IgD-negative memory B cell (primary cell): ENCODE results near the gene HS1BP3. TPM values are rescaled to one million over a fixed set of nuclear protein-coding genes. Genes with fewer than 3 reads are reported as not detected.

Source experiments
- H3K27ac Mint-ChIP-seq, 3 donors: one replicate each; pipeline ENCODE4 v1.8.0; 2020 to 2022; ENCODE audit warnings: mild to moderate bottlenecking in 3 of 3, mixed read lengths in 3 of 3, moderate library complexity in 1 of 3
- H3K27me3 Mint-ChIP-seq: one replicate; pipeline ENCODE4 v1.8.0; 2021; ENCODE audit warnings: mixed read lengths
- H3K36me3 Mint-ChIP-seq: one replicate; pipeline ENCODE4 v1.8.0; 2020; ENCODE audit warnings: mild to moderate bottlenecking, mixed read lengths
- H3K4me1 Mint-ChIP-seq, 3 donors: one replicate each; pipeline ENCODE4 v1.8.0; 2020 to 2022; ENCODE audit warnings: mixed read lengths in 3 of 3, mild to moderate bottlenecking in 1 of 3
- H3K4me3 Mint-ChIP-seq, 4 donors: one replicate each; pipeline ENCODE4 v1.8.0; 2020 to 2022; ENCODE audit warnings: mild to moderate bottlenecking in 4 of 4, mixed read lengths in 4 of 4, moderate library complexity in 3 of 4
- H3K9me3 Mint-ChIP-seq, 3 donors: one replicate each; pipeline ENCODE4 v1.8.0; 2020 to 2021; ENCODE audit warnings: mixed read lengths in 3 of 3, mild to moderate bottlenecking in 1 of 3
- polyA plus RNA-seq: library from polyadenylated mRNA; unstranded; fragments of 300-500 nt; fragmentation: Illumina TruSeq; gene quantifications from one replicate; pipeline ENCODE4 v1.2.3, GENCODE V29; 2021

The HS1BP3 gene
- polyA plus RNA-seq, 1 donor from 2014 or later: 27.3 TPM

DNA sequence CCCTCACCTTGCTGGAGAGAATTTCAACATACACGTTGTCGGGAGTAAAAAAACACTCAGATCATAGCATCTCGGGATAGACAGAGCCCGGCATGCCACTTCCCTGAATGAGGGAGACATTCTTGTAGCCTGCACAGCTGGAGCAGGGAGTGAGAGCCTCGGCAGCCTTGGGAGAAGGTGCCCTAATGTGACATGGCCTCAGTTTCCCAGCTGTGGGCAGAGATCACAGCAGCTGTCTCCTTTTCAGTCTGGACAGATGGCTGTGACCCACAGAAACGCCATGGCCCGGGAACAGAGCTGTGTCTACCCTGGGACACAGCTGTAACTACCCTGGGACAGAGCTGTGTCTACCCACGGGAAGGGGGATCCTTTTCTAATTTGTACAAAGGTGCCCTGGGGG, 55.9 kb downstream of the HS1BP3 start:
- Mint-ChIP-seq H3K27me3 (peaks cover 18% of the 10 kb centered on the region), H3K36me3 (no peaks in the 10 kb centered on the region), H3K27ac (no peak overlapping the region), H3K4me1 (peaks cover 19 to 34% (median 24%) of the 10 kb centered on the region in 3 donors), H3K4me3 (peak overlapping the region; percentile 27 to 89 (median 74)), H3K9me3 (no peaks in the 10 kb centered on the region)

- Mint-ChIP-seq H3K27ac (no peak overlapping the region), H3K9me3 (no peaks in the 10 kb centered on the region), H3K27me3 (peaks cover 18% of the 10 kb centered on the region), H3K4me3 (peak overlapping the region in 1 of 4 donors; percentile 84), H3K4me1 (peaks cover 19 to 34% (median 24%) of the 10 kb centered on the region in 3 donors), H3K36me3 (no peaks in the 10 kb centered on the region)
Observed at GRCh38 chr2:20594048-20594750, 56.7 kb downstream of the HS1BP3 start.

- Mint-ChIP-seq H3K4me3 (peak overlapping the region in 2 of 4 donors; percentile 70), H3K36me3 (no peaks in the 10 kb centered on the region), H3K9me3 (no peaks in the 10 kb centered on the region), H3K4me1 (peaks cover 19 to 34% (median 24%) of the 10 kb centered on the region in 3 donors), H3K27me3 (peaks cover 18% of the 10 kb centered on the region), H3K27ac (no peak overlapping the region)
Observed at GRCh38 chr2:20593072-20594034, 57.5 kb downstream of the HS1BP3 start.

DNA sequence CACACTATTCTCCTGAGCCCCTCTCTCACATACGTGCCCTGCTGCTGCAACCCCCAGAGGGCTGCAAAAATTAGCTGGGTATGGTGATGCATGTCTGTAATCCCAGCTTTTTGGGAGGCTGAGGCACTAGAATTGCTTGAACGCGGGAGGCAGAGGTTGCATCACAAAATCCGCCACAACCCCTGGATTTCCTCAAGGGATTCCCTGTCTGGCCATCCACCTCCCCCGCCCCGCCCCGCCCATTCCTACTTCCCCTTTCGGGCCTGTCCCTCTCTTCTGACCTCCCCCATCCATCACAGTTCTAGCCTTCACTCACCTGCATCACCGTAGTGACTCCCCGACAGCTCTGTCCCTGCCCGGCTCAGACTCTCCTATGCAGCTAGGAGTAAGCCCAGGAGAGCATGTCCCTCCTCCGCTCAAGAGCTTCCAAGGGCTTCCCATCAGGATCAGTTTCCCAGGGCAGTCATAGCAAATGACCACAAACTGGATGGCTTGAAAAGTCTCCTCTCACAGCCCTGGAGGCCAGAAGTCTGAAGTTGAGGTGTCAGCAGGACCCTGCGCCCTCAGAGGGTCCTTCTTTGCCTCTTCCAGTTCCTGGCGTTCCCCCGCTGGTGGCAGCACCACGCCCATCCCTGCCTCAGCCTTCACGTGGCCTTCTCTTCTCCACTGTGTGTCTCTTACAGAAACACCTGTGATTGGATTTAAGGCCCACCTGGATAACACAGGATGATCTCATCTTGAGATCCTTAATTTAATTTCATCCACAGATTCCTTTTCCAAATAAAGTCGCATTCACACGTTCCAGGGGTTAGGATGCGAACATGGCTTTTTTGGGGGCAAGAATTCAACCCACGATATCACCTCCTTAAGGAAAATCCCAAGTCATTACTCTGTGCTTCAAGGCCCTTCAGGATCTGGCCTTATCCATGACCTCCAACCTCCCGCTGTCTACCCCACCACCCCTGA, 58.5 kb downstream of the HS1BP3 start:
- H3K36me3 Mint-ChIP-seq: no peaks in the 10 kb centered on the region
- peaks cover 18 to 34% (median 24%) of the 10 kb centered on the region in 3 donors for H3K4me1 Mint-ChIP-seq
- H3K4me3 Mint-ChIP-seq: peak overlapping the region in 1 of 4 donors; percentile 74
- peaks cover 19% of the 10 kb centered on the region for H3K27me3 Mint-ChIP-seq
- H3K27ac Mint-ChIP-seq: no peak overlapping the region
- H3K9me3 Mint-ChIP-seq: no peaks in the 10 kb centered on the region

GRCh38 chr2:20590704-20591515, 60.0 kb downstream of the HS1BP3 start:
- H3K4me1 Mint-ChIP-seq: peaks cover 18 to 26% (median 20%) of the 10 kb centered on the region in 3 donors
- no peaks in the 10 kb centered on the region for H3K36me3 Mint-ChIP-seq
- no peaks in the 10 kb centered on the region for H3K9me3 Mint-ChIP-seq
- H3K27me3 Mint-ChIP-seq: peaks cover 24% of the 10 kb centered on the region
- H3K4me3 Mint-ChIP-seq: no peak overlapping the region
- no peak overlapping the region for H3K27ac Mint-ChIP-seq

DNA sequence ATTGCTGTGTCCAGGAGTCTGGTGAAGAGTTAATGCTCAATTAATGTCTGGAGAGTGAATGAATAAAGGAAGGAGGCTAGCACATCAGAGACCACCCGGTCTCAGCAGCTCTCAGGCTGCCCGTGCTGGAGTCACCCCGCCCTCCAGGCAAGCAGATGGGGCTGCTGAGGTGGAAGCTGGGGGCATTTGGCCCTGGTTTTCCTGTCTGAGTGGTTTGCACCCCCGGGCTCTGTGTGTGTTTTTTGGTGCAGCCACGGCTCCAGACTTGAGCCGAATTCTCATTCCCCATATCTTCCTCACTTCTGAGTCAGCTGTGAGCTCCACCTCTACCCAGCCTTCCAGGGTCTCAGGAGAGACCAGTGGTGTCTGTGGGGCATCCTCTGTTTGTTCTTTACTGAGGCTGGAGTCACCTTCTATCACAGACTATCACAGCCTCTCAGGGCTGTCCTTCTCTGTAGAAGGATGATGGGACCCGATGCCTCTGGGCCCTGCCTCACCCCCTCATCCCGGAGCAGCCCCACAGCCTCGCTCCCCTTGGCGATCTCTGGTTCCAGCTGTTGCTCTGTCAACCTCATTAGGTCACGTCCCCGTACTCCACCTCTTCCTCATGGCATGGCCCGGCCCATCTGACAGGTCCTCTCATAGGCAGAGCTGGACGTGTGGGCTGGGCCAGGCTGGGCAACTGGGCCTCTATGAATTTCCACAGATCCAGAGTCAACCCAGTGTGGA, 60.8 kb downstream of the HS1BP3 start:
- Mint-ChIP-seq H3K4me3 (peak overlapping the region in 1 of 4 donors; percentile 35), H3K27me3 (peaks cover 24% of the 10 kb centered on the region), H3K9me3 (no peaks in the 10 kb centered on the region), H3K36me3 (no peaks in the 10 kb centered on the region), H3K4me1 (peaks cover 11 to 20% (median 13%) of the 10 kb centered on the region in 3 donors), H3K27ac (peak overlapping the region in 1 of 3 donors; percentile 80)

DNA sequence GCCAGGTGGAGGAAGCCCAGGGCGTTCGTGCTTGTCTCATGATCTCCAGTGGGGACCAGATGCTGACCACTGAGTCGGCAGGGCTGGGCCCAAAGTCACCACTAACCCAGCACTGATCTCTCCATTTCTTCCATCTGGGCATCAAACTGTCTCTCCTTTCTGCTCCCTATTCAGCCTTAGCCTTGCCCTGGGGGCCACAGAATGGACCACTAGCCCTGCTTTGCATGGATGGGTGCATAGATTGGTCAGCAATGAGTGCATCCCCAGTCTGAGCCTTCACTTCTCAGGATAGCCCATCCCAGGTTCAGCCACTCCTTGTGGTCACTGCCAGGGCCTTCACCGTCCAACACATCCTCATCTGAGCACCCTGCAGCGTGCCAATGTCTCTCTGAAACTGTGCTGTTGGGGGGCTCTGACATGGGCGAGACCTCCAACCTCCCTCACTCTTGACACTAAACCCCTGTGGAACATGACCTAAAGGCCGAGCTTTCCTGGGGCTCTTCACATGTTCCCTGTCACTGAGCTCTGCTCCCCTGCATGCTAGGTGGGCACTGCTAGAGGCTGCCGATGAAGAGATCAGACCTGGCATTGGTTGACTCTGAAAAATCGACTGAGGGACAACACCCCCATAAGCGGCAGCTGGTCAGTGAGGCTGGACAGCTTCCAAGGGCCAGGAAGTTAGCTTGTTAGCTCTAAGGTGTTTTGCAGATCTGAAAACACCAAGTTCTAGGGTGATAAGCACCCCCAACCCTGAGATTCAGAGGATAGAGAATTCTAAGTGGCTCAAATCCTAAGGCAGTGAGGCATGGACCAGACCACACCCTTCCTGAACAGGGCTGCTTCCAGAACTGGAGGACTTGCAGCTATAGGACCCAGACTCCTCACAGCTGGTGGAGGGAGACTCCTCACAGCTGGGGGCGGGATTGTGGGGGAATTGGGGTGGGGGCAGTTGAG, 61.7 kb downstream of the HS1BP3 start:
- Mint-ChIP-seq H3K4me3 (no peak overlapping the region), H3K9me3 (no peaks in the 10 kb centered on the region), H3K27me3 (peaks cover 25% of the 10 kb centered on the region), H3K27ac (no peak overlapping the region), H3K4me1 (peaks cover 5 to 11% (median 9%) of the 10 kb centered on the region in 3 donors), H3K36me3 (no peaks in the 10 kb centered on the region)

GRCh38 chr2:20585710-20586594, 64.9 kb downstream of the HS1BP3 start:
- peaks cover 0 to 3% (median 3%) of the 10 kb centered on the region in 3 donors for H3K4me1 Mint-ChIP-seq
- no peak overlapping the region for H3K27ac Mint-ChIP-seq
- H3K36me3 Mint-ChIP-seq: no peaks in the 10 kb centered on the region
- H3K9me3 Mint-ChIP-seq: no peaks in the 10 kb centered on the region
- peaks cover 9% of the 10 kb centered on the region for H3K27me3 Mint-ChIP-seq
- H3K4me3 Mint-ChIP-seq: no peak overlapping the region

GRCh38 chr2:20585359-20585709, 65.6 kb downstream of the HS1BP3 start:
- H3K4me1 Mint-ChIP-seq: peaks cover 0 to 5% (median 3%) of the 10 kb centered on the region in 3 donors
- no peaks in the 10 kb centered on the region for H3K9me3 Mint-ChIP-seq
- H3K4me3 Mint-ChIP-seq: no peak overlapping the region
- H3K27ac Mint-ChIP-seq: no peak overlapping the region
- peaks cover 9% of the 10 kb centered on the region for H3K27me3 Mint-ChIP-seq
- H3K36me3 Mint-ChIP-seq: no peaks in the 10 kb centered on the region

GRCh38 chr2:20584399-20585358, 66.2 kb downstream of the HS1BP3 start:
- Mint-ChIP-seq H3K27me3 (peaks cover 9% of the 10 kb centered on the region), H3K36me3 (no peaks in the 10 kb centered on the region), H3K4me3 (no peak overlapping the region), H3K27ac (no peak overlapping the region), H3K9me3 (no peaks in the 10 kb centered on the region), H3K4me1 (peaks cover 4 to 8% (median 6%) of the 10 kb centered on the region in 3 donors)

- Mint-ChIP-seq H3K36me3 (no peaks in the 10 kb centered on the region), H3K9me3 (no peaks in the 10 kb centered on the region), H3K4me1 (peaks cover 4 to 8% (median 6%) of the 10 kb centered on the region in 3 donors), H3K27me3 (peaks cover 9% of the 10 kb centered on the region), H3K27ac (peak overlapping the region in 1 of 3 donors; percentile 31), H3K4me3 (no peak overlapping the region)
Observed at GRCh38 chr2:20584045-20584398, 66.9 kb downstream of the HS1BP3 start.
